Suppressor macrophage treated with lipopolysaccharide for 4 hours (primary cell): Measurements from ENCODE around the gene KLHDC1.
A peak's percentile ranks its signal among the peaks of the same experiment; 100 is the strongest.
"Not testable (repeated sequence)": the region's sequence is repeated elsewhere in the genome, so short reads cannot be mapped to it uniquely, and the experiment has no call there.

Source experiments
- DNase-seq: peaks from one replicate; pipeline ENCODE4 v3.0.0-alpha.2; 2020

KLHDC1 gene, protein sequence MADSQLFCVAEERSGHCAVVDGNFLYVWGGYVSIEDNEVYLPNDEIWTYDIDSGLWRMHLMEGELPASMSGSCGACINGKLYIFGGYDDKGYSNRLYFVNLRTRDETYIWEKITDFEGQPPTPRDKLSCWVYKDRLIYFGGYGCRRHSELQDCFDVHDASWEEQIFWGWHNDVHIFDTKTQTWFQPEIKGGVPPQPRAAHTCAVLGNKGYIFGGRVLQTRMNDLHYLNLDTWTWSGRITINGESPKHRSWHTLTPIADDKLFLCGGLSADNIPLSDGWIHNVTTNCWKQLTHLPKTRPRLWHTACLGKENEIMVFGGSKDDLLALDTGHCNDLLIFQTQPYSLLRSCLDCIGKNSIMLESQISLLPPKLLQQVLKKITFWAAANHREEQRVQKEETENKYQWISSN

DNA sequence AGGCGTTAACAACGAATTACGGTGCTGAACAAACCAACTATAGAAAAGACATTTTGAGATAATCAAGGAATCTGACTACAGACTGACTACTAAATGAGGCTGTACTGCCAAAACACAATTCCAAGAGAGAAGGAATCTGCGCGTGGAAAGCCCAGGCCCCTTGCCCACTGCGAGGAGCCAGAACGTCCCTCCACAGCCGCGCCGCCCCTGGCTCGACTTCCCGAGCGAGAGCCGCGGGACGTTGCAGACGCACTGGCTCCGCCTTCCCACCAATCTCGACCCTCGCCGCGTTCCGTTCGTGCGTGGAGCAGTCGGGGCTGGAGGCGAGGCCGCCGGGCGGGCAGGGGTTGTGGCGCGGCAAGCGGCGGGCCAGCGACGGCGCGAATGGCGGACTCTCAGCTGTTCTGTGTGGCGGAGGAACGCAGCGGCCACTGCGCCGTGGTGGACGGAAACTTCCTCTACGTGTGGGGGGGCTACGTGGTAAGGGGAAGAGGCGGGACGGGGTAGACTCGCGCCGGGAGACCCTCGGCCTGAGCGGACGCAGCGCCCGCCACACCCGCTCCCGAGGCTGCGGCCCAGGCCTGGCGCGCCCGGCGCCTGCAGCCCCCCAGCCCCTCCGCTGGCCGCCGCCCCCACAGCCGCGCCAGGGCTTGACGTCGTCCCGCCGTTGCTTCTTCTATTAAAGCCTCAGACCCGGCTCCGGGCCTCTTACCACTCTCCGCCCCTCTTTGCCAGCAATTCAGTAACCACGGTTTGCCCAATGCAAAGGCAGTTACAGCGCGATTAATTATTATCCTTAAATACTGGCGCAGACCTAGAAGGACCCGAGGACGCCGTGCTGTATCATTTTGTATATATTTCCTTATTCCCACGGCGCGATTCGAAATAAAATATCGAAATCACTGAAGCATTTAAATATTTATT, at the start of gene KLHDC1:
Gene KLHDC1, plus strand, starts transcription at position 310 of the 924 bp plus-strand sequence. Its CDS starts 75 bp downstream, at position 385.
- peak; percentile 78 for DNase-seq

DNA sequence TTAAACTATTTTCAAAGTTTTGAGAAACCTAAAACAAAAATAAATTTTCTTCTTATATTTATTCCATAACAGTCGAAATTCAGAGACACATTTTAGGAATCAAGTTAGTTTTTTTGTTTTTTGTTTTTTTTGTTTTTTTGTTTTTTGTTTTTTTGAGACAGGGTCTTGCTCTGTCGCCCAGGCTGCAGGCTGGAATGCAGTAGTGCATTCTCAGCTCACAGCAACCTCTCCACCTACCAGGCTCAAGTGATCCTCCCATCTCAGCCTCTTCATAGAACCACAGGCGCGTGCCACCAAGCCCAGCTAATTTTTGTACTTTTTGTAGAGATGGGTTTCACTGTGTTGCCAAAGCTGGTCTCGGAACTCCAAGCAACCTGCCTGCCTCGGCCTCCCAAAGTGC, 39.4 kb upstream of the KLHDC1 start:
- no peak for DNase-seq

DNA sequence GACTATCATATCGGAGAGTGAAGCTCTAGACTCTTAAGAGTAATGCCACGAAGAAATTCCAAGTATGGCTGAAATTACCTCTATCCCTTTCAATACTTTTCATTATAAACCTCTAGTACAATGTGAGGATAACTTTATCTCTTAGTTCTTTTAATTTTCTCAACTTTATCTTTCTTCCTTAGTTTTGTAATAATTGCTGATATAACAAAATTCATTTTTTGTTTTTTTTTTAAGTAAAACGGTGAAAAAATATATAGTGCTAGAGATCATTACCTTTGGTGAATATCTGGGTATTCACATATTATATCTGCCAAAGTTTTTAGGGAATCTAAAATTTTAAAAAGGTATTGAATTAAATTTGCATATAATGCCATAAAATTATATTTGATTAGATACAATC, 38.4 kb upstream of the KLHDC1 start:
- DNase-seq: no peak

DNA sequence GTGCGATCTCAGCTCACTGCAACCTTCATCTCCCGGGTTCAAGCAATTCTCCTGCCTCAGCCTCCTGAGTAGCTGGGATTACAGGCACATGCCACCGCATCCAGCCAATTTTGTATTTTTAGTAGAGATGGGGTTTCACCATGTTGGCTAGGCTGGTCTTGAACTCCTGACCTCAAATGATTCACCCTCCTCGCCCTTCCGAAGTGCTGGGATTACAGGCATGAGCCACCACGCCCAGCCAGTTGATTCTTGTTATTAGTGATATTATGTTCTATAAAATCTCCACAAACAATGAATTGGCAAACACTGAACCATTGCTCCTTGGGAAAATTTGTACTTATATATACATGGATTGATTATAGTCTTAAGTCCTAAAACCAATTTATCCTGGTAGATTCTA, 35.4 kb upstream of the KLHDC1 start:
- not testable (repeated sequence) for DNase-seq

DNA sequence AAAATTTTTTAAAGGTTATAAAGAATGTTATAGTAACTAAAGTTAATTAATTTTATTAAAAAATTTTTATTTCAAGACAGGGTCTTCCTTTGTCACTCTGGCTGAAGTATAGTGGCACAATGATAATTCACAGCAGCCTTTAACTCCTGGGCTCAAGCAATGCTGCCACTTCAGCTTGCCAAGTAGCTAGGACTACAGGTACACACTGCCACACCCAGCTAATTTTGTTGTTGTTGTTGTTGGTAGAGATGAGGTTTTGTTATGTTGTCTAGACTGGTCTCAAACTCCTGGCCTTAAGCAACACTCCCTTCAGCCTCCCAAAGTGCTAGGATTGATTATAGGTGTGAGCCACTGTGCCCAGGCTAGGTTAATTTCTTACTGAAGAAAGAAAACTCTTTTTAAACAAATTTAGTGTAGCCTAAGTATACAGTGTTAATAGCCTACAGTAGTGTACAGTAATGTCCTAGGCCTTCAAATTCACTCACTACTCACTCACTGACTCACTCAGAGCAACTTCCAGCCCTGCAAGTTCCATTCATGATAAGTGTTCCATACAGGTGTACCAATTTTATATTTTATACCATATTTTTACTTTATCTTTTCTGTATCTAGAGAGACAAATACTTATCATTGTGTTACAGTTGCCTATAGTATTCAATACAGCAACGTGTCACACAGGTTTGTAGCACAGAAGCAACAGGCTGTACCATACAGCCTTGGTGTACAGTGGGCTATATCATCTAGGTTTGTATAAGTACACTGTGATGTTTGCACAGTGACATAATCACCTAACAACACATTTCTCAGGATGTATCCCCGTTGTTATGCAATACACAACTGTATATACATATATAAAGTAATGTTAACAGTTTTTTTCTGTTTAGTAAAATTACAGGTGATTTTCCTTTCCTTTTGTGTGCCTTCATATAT, 33.1 kb upstream of the KLHDC1 start:
- DNase-seq: no peak

DNA sequence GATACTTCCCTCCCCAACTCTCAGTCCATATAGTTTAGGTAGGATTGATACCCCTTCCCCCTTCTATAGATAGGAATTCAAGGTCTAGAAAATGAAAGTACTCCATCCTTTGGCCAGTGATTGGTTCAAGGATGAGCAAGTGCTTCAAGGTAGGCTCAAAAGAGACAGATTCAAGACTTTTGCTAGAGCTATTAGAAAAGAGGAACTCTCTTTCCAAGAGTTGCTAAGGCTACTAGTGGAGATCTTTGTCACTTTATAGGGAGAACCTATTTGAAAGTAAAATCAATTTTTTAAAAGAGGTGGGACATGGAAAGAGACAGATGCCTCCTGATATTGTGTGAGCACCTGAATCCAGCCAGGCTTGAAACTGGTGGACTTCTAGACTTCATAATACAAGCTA, 22.4 kb upstream of the KLHDC1 start:
- DNase-seq: no peak

DNA sequence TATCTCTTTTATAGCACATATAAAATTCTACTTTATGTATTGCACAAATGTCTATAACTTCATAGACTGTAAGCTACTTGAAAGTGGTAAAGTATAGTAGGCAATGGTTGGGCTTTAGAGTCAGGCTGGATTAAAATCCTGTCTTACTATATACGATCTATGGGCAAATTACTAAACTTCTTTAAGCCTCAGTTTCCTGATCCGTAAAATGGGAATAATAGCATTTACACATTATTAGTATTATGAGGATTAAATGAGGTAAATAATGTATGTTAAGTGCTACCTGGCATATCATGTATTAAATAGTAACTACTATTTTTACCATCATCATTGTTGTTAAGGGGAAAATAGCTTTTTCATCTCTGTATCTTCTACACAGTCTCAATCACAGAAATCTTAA, 19.3 kb upstream of the KLHDC1 start:
- DNase-seq: no peak

DNA sequence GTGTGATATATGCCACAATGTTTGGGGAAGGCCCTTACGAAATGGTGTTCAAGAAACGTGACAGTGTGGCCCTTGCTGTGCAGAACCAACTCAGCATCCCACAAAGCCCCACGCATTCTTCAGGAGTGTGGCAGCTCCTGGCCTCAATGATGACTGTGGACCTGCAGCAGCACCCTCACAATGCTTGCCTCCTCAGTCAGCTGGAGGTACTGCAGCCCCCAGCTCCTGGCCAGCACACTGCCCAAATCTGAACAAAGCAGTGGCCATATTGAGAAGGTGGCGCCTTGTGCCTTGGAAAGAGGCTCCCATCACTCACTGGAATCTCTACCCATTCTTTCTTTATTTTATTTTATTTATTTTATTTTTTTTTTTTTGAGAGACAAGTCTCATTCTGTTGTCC, 15.3 kb upstream of the KLHDC1 start:
- DNase-seq: no peak

DNA sequence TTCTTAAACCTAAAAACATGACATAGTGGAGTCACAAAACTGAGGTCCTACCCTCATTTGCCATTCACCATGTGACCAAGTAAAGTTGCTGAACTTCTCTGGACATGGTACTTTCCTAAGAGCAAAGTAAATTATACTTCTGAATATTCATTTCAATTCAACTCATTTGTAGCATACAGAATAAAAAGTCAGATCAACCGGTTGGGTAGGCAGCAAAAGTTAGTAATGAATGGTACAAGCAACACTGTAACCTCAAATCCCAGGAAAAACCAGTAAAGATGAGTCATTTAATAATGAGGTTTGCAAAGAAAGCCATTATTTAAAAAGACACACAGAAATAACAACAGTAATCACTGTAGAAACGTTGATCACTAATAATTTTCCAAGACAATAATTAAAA, 13.6 kb upstream of the KLHDC1 start:
- no peak for DNase-seq

DNA sequence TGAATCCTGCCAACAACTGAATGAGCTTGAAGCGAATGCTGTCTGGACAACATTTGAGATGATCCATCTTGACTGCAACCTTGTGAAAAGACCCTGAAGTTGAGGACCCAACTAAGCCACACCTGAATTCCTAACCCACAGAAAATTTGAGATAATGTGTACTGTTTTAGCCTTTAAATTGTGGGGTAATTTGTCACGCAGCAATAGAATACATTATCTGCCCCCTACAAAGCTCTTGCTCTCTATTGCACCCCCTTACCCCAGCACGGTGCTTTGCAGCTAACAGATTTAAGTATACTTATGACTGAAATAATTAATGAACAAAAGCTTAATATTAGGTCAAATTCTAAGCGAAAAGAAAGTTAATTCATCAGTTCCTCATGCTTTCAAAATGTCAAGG, 6.5 kb upstream of the KLHDC1 start:
- no peak for DNase-seq

DNA sequence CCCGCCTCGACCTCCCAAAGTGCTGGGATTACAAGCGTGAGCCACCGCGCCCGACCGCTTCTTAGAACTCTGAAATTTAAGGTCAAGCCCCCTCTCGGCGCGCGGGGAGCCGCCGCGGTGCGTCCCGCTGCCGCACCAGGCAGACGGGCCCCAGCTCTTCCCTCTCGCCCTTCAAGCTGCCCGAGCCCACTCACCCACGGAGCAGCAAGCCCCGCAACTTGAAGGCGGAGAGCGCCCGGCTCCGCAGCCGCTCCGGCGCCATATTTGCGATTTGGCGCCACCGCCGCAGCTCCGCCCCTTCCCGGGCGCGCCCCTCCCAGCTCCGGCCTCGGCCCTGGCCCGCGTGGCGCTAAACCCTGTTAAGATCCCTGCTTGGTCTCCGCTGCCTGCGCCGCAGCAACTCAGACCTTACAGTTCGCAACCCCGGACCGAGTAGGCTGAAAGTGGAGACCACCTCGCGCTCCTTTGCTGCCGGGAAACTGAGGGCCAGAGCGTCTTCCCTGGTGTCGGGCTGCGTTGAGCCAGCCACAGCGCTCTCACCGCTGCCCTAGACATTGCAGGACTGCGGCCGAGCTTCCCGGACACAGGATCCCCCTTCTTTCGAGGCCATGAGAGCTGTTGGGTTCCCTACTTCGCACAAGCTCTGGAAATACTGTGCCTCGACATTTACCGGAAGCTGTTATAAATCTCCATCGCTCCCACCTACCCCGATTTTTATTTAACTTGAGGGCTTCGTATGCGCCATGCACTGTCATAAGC, 4.8 kb upstream of the KLHDC1 start, which contains the start of gene POLE2:
Gene POLE2, minus strand, starts transcription at position 273 of the 759 bp plus-strand sequence. Its CDS starts 11 bp downstream, at position 262.
- peak; percentile 79 for DNase-seq

DNA sequence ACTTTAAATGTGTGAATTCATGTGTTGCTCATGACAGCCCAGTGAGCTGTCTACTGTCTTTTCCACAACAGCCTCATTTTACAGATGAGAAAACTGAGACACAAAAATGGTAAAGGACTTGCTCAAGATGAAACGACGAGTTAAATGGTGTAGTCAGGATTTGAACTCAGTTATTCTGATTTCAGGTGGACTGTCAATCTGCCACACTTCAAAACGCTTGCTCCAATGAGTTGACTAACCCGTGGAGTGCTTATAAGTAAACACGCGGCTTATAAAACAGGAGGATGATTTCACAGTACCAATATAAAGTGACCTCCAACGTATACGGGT, 4.3 kb upstream of the KLHDC1 start:
- no peak for DNase-seq

DNA sequence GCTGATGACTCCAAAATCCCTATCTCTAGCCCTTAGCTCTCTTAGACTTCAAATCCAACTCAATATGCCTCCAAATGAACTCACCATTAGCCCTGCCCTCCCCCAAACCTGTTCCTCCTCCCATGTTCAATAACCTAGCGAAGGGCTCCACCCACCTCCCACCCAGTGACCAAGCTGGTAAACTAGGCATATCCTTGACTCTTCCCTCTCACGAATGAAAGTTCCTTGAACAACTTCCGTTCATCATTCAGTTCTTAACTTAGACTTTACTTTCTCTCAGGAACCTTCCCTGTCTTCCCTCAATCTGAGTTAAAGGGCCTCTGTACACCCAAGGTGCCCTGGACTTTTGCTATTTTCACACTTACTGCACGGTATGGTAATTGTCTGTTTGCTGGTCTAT, 1.9 kb upstream of the KLHDC1 start:
- DNase-seq: no peak

DNA sequence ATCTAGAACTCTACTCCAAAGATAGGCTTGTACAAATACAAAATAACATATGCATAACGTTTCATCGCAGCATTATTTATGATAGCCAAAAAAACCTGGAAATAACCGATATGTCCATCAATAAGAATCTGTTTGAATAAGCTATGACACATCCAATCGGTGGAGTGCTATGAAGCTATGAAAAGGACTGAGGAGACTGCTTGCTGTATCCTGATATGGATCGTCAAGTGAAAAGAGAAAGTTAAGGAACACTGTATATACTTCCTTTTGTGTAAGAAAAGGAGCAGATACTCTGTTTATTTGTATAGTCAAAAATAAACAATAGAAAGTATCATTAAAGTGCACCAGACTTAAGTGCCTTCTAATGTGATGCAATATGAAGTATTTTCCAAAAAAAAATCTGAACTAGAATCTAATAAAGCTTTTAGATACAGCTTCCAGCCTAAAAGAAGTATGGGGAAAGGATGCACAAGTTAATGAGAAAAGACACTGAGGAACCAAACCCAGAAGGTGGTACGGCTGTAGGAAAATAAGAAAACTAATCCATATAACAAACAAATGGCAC, 645 bp upstream of the KLHDC1 start:
- no peak for DNase-seq

DNA sequence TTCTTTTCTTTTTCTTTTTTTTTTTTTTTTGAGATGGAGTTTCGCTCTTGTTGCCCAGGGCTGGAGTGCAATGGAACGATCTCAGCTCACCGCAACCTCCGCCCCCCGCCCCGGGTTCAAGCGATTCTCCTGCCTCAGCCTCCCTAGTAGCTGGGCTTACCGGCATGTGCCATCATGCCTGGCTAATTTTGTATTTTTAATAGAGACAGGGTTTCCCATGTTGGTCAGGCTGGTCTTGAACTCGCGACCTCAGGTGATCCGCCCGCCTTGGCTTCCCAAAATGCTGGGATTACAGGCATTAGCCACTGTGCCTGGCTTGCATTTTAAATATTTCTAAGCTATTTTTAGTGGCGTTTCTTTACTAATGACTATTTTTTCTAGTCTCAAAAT, 810 bp downstream of the KLHDC1 start:
- not testable (repeated sequence) for DNase-seq

DNA sequence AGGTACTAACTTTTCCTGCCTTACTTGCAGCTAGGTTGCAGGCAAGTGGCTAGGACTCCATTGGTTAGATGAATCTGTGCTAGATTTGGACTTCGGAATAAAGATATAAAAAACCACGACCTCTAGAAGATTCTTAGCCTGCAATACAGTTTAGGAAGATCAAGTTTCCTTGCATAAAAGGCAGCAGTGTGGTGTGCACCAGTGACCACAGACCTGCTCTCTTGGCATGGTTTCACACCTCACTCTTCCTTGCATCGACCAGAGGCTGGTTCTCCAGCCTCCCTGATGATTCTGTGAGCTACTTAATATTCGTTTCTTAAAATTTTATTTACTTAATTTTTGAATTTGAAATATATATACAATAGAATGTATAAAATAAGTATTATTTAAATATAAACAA, 9.8 kb downstream of the KLHDC1 start:
- DNase-seq: no peak

DNA sequence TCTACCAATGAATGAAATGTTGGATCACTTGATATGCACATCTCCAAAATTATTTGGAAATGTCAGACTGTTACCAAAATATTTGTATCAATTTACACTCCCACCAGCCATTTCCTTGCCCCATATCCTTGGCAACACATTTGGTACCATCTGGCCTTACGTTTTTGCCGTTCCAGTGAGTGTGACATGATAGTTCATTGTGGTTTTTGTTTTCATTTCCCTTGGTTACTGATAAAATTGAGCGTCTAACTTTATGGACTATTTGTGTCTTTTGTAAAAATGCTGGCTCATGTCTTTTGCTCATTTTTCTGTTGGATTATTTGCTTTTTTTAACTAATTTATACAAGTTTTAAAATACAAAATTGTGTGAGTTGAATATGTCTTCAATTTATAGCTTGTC, 11.0 kb downstream of the KLHDC1 start:
- no peak for DNase-seq

DNA sequence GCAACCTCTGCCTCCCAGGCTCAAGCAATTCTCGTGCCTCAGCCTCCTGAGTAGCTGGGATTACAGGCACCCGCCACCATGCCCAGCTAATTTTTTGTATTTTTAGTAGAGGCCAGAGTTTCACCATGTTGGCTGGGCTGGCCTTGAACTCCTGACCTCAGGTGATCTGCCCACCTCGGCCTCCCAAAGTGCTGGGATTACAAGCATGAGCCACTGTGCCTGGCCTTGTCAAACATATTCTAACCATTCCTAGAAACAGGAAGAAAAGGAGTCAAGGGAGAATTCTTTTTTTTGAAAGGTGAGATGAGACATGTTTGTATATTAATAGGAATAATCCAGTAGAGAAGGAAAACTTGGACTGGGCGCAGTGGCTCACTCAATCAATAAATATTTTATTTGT, 11.6 kb downstream of the KLHDC1 start:
- DNase-seq: not testable (repeated sequence)

DNA sequence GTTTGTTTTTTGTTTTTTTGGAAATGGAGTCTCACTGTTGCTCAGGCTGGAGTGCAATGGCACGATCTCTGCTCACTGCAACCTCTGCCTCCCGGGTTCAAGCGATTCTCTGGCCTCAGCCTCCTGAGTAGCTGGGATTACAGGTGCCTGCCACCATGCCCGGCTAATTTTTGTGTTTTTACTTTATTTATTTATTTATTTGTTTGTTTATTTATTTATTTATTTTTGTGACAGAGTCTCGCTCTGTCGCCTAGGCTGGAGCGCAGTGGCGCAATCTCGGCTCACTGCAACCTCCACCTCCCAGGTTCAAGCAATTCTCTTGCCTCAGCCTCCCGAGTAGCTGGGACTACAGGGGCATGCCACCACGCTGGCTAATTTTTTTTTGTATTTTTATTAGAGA, 18.1 kb downstream of the KLHDC1 start:
- not testable (repeated sequence) for DNase-seq

DNA sequence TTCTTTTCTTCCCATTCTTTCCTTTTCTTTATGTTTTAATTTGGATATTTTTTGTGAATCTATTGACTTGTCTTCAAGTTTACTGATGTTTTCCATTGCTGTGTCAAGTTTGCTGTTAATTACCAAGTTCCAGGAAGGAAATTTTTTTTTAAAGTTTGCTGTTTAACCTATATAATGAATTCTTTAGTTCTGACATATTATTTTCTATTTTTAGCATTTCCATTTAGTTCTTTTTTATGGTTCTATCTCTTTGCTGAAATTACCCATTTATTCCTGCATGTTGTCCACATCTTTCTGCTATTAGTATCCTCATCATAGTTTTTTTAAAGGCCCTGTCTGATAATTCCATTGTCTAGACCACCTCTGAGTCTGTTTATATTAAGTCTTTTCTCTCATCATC, 27.8 kb downstream of the KLHDC1 start:
- no peak for DNase-seq

DNA sequence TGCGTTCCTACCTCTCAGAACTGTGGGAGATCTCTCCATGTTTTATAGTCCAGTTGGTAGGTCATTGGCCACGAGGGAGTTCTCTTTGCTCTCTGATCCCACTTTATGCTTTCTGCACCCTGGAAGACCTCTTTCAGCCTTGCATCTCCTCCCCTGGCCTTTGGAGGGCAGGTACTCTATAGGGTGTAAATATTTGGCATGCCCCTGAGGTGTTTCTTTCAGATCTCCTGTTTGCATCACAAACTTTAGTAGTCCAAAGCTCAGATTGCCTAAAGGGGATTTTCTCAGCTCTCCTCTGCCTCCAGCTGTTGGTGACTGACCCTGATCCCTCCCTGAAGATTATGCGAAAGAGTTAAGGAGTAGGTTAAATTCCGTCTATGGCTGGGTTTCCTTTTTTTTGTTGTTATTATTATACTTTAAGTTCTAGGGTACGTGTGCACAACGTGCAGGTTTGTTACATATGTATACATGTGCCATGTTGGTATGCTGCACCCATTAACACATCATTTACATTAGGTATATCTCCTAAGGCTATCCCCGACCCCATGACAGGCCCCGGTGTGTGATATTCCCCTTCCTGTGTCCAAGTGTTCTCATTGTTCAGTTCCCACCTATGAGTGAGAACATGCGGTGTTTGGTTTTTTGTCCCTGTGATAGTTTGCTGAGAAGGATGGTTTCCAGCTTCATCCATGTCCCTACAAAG, 29.0 kb downstream of the KLHDC1 start:
- not testable (repeated sequence) for DNase-seq
